HCT116 (cell line): ENCODE data around the gene SYTL5. TPM values are rescaled to one million over a fixed set of nuclear protein-coding genes. Genes with fewer than 3 reads are reported as not detected.

Source experiments
- ATAC-seq: fragments of 200-7000 bp; cut with Tn5 transposase; 2 replicates; pipeline ENCODE4 v1.9.1; 2020; ENCODE audit warnings: mild to moderate bottlenecking, moderate library complexity
- BruUV-seq: library from RNA; stranded (reverse); fragments of 400-500 nt; replicated peaks from 2 replicates; lab custom pipeline; 2021; lab: Mats Ljungman, UMichigan
- CTCF ChIA-PET: fragments of 300-600 bp; sonication (Branson Sonifier 250); formaldehyde crosslinking; loops from one replicate; lab custom pipeline; 2021; ENCODE audit warnings: antibody characterized with exemption; lab: Charles Lee
- POLR2A ChIA-PET: fragments of 300-600, 350-600 bp; sonication (Branson Sonifier 250); formaldehyde crosslinking; loops from one replicate; lab custom pipeline; 2021; ENCODE audit warnings: antibody characterized with exemption; lab: Charles Lee
- RAD21 ChIA-PET, 2 experiments: fragments of 300-600 bp; sonication (Branson Sonifier 250); formaldehyde crosslinking; loops; one replicate each; lab custom pipeline; 2023; ENCODE audit warnings: low total read pairs in 2 of 2; ENCODE audit not compliant: uncharacterized antibody in 2 of 2, unreplicated experiment in 2 of 2, low non-redundant PET in 1 of 2; lab: Charles Lee
- DNase-seq: peaks from one replicate; pipeline ENCODE4 v3.0.0-alpha.2; 2010; ENCODE audit warnings: low read depth, low spot score
- H2AFZ ChIP-seq: fragments of 200-600 bp; shearing (Covaris generic), sonication (generic); 2 replicates; pipeline ENCODE4 v1.6.1; 2017; ENCODE audit warnings: low read depth, mixed run types, mixed read lengths, antibody characterized with exemption, low read length; ENCODE audit not compliant: poor library complexity, severe bottlenecking
- H3K27ac ChIP-seq: 2 replicates; pipeline ENCODE4 v1.5.1; 2012; ENCODE audit warnings: low read depth, low read length
- H3K27me3 ChIP-seq: fragments of 200-600 bp; sonication (generic); 2 replicates; pipeline ENCODE4 v1.6.1; 2016; ENCODE audit warnings: mixed run types, low read length, mixed read lengths; ENCODE audit not compliant: insufficient read depth
- H3K36me3 ChIP-seq, 2 experiments: fragments of 200-500 bp in 1 of 2; fragments of 200-600 bp in 1 of 2; sonication (Bioruptor generic) in 1 of 2; sonication (generic) in 1 of 2; 2 replicates each; pipeline versions ENCODE4 v1.5.1 to v1.6.1; 2014 to 2016; ENCODE audit warnings: low read length in 2 of 2, inconsistent platforms in 1 of 2, mixed read lengths in 1 of 2, mixed run types in 1 of 2; ENCODE audit not compliant: insufficient read depth in 2 of 2, control insufficient read depth in 1 of 2
- H3K4me1 ChIP-seq, 2 experiments: fragments of 200-600 bp in 1 of 2; sonication (generic) in 1 of 2; 2 replicates each; pipeline versions ENCODE4 v1.5.1 to v1.6.1; 2012 to 2017; ENCODE audit warnings: low read length in 2 of 2, inconsistent platforms in 1 of 2, mild to moderate bottlenecking in 1 of 2, mixed read lengths in 1 of 2, mixed run types in 1 of 2, moderate library complexity in 1 of 2; ENCODE audit not compliant: insufficient read depth in 2 of 2, control insufficient read depth in 1 of 2
- H3K4me2 ChIP-seq: fragments of 200-600 bp; sonication (generic); 2 replicates; pipeline ENCODE4 v1.6.1; 2017; ENCODE audit warnings: mixed run types, low read length, mixed read lengths
- H3K4me3 ChIP-seq, 2 experiments: fragments of 200-600 bp in 1 of 2; sonication (generic) in 1 of 2; replicated peaks in 1 of 2; 2 replicates each; pipeline ENCODE4 v1.5.1; 2011 to 2016; ENCODE audit warnings: low read length in 2 of 2, control low read depth in 1 of 2, low read depth in 1 of 2, mild to moderate bottlenecking in 1 of 2, mixed read lengths in 1 of 2, mixed run types in 1 of 2
- H3K79me2 ChIP-seq: fragments of 200-600 bp; sonication (generic); 2 replicates; pipeline ENCODE4 v1.6.1; 2017; ENCODE audit warnings: mild to moderate bottlenecking, mixed run types, low read length, moderate library complexity, mixed read lengths; ENCODE audit not compliant: insufficient read depth
- H3K9ac ChIP-seq: fragments of 200-600 bp; sonication (generic); 2 replicates; pipeline ENCODE4 v1.6.1; 2016; ENCODE audit warnings: low read length, mixed read lengths
- H3K9me2 ChIP-seq: fragments of 200-600 bp; sonication (generic), shearing (Covaris generic); 2 replicates; pipeline ENCODE4 v1.6.1; 2017; ENCODE audit warnings: mixed run types, mild to moderate bottlenecking, moderate library complexity; ENCODE audit not compliant: insufficient read depth
- H3K9me3 ChIP-seq, 2 experiments: fragments of 200-500 bp in 1 of 2; fragments of 200-600 bp in 1 of 2; sonication (Bioruptor generic) in 1 of 2; sonication (generic) in 1 of 2; 2 replicates each; pipeline ENCODE4 v1.6.1; 2014 to 2017; ENCODE audit warnings: low read length in 2 of 2, mixed read lengths in 2 of 2, inconsistent platforms in 1 of 2, low read depth in 1 of 2, mild to moderate bottlenecking in 1 of 2, mixed run types in 1 of 2, moderate library complexity in 1 of 2; ENCODE audit not compliant: control insufficient read depth in 1 of 2, insufficient read depth in 1 of 2
- H4K20me1 ChIP-seq: fragments of 200-600 bp; sonication (generic), shearing (Covaris generic); 2 replicates; pipeline ENCODE4 v1.6.1; 2017; ENCODE audit warnings: mixed run types, mild to moderate bottlenecking, moderate library complexity; ENCODE audit not compliant: insufficient read depth
- CBX3 ChIP-seq: IDR thresholded peaks from 2 replicates; pipeline ENCODE4 v1.6.1; 2012; ENCODE audit warnings: low read depth
- CEBPB ChIP-seq: IDR thresholded peaks from 2 replicates; pipeline ENCODE4 v1.6.1; 2012; ENCODE audit warnings: low read depth
- EZH2 ChIP-seq: fragments of 200-600 bp; sonication (generic); IDR thresholded peaks from 2 replicates; pipeline ENCODE4 v1.6.1; 2017; ENCODE audit warnings: antibody characterized with exemption, mixed run types
- EZH2phosphoT487 ChIP-seq: fragments of 200-600 bp; IDR thresholded peaks from 2 replicates; pipeline ENCODE4 v1.6.1; 2018; ENCODE audit warnings: antibody characterized with exemption, borderline replicate concordance
- POLR2AphosphoS5 ChIP-seq: IDR thresholded peaks from 2 replicates; pipeline ENCODE4 v1.6.1; 2011; ENCODE audit warnings: mild to moderate bottlenecking, low read depth, low read length, moderate library complexity
- SIN3A ChIP-seq: IDR thresholded peaks from 2 replicates; pipeline ENCODE4 v1.6.1; 2012; ENCODE audit warnings: low read depth
- SP1 ChIP-seq: IDR thresholded peaks from 2 replicates; pipeline ENCODE4 v1.6.1; 2012; ENCODE audit warnings: low read depth
- TCF7L2 ChIP-seq: IDR thresholded peaks from 2 replicates; pipeline ENCODE4 v1.7.0; 2011; ENCODE audit warnings: borderline replicate concordance, inconsistent platforms; ENCODE audit not compliant: insufficient read depth, insufficient read length; ENCODE audit errors: extremely low read depth
- YY1 ChIP-seq: IDR thresholded peaks from 2 replicates; pipeline ENCODE4 v1.6.1; 2011; ENCODE audit warnings: low read length, low read depth, moderate library complexity, mild to moderate bottlenecking; ENCODE audit not compliant: insufficient replicate concordance; ENCODE audit errors: extremely low read depth
- ZFX ChIP-seq: fragments of 450-650 bp; IDR thresholded peaks from 2 replicates; pipeline ENCODE4 v1.6.1; 2017
- intact Hi-C: fragments of 100-400 bp; cut with micrococcal nuclease; formaldehyde crosslinking; loops from 2 replicates; pipeline ENCODE4 v1.10.0; 2022
- total RNA-seq: library from RNA; stranded (reverse); gene quantifications from one replicate; pipeline ENCODE4 v1.2.1, GENCODE V29; 2021; ENCODE audit not compliant: unreplicated experiment
- TF ChIP-seq, protein P1 (sequence below), 3 experiments: fragments of 200-600 bp in 1 of 3; sonication (generic) in 1 of 3; IDR thresholded peaks in 2 of 3; conservative IDR thresholded peaks in 1 of 3; 2 replicates each; pipeline ENCODE4 v1.5.1; 2012 to 2017; ENCODE audit warnings: low read depth in 2 of 3, low read length in 2 of 3, antibody characterized with exemption in 1 of 3, borderline replicate concordance in 1 of 3, control low read depth in 1 of 3, mild to moderate bottlenecking in 1 of 3, mixed read lengths in 1 of 3, mixed run types in 1 of 3, moderate library complexity in 1 of 3; ENCODE audit not compliant: insufficient read depth in 1 of 3
- TF ChIP-seq, protein P2 (sequence below): IDR thresholded peaks from 2 replicates; pipeline ENCODE4 v1.6.1; 2012; ENCODE audit warnings: low read depth
- TF ChIP-seq, protein P3 (sequence below): IDR thresholded peaks from 2 replicates; pipeline ENCODE4 v1.6.1; 2011; ENCODE audit warnings: mild to moderate bottlenecking, low read length, moderate library complexity; ENCODE audit not compliant: insufficient replicate concordance; ENCODE audit errors: extremely low read depth
- TF ChIP-seq, protein P4 (sequence below): IDR thresholded peaks from 2 replicates; pipeline ENCODE4 v1.6.1; 2012
- TF ChIP-seq, protein P5 (sequence below): IDR thresholded peaks from 2 replicates; pipeline ENCODE4 v1.6.1; 2012

The SYTL5 gene
- total RNA-seq, 1 experiment from 2014 or later = 0.20 TPM

DNA sequence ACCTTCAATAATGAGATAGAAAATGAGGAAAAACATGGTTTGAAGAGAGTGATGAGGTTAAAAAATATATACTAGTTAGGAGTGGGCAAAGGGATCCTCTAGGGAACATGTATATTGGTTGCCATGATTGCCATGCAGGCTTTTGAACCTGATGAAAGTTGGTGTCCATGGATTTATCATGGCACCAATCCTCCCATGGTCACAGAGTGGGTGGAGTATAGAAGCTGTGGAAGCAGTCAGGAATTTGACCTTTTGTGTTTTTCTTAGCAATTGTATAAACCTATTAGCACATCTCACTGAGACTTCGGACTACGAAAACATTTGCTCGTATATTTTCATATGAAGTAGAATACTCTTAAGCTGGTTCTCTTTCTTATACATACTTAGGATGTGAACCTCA, 30.9 kb upstream of the SYTL5 start:
- TF ChIP-seq CEBPB (no peak), CBX3 (no peak), SP1 (no peak), TCF7L2 (no peak), POLR2AphosphoS5 (no peak), EZH2phosphoT487 (no peak), ZFX (no peak), SIN3A (no peak), YY1 (no peak), EZH2 (no peak)
- TF ChIP-seq, protein P1, sequence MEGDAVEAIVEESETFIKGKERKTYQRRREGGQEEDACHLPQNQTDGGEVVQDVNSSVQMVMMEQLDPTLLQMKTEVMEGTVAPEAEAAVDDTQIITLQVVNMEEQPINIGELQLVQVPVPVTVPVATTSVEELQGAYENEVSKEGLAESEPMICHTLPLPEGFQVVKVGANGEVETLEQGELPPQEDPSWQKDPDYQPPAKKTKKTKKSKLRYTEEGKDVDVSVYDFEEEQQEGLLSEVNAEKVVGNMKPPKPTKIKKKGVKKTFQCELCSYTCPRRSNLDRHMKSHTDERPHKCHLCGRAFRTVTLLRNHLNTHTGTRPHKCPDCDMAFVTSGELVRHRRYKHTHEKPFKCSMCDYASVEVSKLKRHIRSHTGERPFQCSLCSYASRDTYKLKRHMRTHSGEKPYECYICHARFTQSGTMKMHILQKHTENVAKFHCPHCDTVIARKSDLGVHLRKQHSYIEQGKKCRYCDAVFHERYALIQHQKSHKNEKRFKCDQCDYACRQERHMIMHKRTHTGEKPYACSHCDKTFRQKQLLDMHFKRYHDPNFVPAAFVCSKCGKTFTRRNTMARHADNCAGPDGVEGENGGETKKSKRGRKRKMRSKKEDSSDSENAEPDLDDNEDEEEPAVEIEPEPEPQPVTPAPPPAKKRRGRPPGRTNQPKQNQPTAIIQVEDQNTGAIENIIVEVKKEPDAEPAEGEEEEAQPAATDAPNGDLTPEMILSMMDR (IDR thresholded peaks at IDR 0.05 in 2 of 3, conservative IDR thresholded peaks at IDR 0.05 in 1 of 3; ENCODE audit: borderline replicate concordance in 1 of 3, insufficient read depth in 1 of 3, low read depth in 2 of 3, low read length in 2 of 3) = no peak
- TF ChIP-seq, protein P2, sequence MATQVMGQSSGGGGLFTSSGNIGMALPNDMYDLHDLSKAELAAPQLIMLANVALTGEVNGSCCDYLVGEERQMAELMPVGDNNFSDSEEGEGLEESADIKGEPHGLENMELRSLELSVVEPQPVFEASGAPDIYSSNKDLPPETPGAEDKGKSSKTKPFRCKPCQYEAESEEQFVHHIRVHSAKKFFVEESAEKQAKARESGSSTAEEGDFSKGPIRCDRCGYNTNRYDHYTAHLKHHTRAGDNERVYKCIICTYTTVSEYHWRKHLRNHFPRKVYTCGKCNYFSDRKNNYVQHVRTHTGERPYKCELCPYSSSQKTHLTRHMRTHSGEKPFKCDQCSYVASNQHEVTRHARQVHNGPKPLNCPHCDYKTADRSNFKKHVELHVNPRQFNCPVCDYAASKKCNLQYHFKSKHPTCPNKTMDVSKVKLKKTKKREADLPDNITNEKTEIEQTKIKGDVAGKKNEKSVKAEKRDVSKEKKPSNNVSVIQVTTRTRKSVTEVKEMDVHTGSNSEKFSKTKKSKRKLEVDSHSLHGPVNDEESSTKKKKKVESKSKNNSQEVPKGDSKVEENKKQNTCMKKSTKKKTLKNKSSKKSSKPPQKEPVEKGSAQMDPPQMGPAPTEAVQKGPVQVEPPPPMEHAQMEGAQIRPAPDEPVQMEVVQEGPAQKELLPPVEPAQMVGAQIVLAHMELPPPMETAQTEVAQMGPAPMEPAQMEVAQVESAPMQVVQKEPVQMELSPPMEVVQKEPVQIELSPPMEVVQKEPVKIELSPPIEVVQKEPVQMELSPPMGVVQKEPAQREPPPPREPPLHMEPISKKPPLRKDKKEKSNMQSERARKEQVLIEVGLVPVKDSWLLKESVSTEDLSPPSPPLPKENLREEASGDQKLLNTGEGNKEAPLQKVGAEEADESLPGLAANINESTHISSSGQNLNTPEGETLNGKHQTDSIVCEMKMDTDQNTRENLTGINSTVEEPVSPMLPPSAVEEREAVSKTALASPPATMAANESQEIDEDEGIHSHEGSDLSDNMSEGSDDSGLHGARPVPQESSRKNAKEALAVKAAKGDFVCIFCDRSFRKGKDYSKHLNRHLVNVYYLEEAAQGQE = no peak
- TF ChIP-seq, protein P3, sequence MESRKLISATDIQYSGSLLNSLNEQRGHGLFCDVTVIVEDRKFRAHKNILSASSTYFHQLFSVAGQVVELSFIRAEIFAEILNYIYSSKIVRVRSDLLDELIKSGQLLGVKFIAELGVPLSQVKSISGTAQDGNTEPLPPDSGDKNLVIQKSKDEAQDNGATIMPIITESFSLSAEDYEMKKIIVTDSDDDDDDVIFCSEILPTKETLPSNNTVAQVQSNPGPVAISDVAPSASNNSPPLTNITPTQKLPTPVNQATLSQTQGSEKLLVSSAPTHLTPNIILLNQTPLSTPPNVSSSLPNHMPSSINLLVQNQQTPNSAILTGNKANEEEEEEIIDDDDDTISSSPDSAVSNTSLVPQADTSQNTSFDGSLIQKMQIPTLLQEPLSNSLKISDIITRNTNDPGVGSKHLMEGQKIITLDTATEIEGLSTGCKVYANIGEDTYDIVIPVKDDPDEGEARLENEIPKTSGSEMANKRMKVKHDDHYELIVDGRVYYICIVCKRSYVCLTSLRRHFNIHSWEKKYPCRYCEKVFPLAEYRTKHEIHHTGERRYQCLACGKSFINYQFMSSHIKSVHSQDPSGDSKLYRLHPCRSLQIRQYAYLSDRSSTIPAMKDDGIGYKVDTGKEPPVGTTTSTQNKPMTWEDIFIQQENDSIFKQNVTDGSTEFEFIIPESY = no peak
- TF ChIP-seq, protein P4, sequence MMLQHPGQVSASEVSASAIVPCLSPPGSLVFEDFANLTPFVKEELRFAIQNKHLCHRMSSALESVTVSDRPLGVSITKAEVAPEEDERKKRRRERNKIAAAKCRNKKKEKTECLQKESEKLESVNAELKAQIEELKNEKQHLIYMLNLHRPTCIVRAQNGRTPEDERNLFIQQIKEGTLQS = no peak
- TF ChIP-seq, protein P5, sequence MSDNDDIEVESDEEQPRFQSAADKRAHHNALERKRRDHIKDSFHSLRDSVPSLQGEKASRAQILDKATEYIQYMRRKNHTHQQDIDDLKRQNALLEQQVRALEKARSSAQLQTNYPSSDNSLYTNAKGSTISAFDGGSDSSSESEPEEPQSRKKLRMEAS = no peak
- DNase-seq = no peak
- ChIA-PET CTCF (no interaction called here), RAD21 (no interaction called here), POLR2A (no interaction called here)
- intact Hi-C loops = no loop called here
- Histone ChIP-seq H2AFZ (no peak overlapping the region), H3K27me3 (no peaks in the 10 kb centered on the region), H3K4me3 (no peak overlapping the region), H3K36me3 (no peaks in the 10 kb centered on the region), H3K9me2 (no peaks in the 10 kb centered on the region), H3K9me3 (no peaks in the 10 kb centered on the region), H3K27ac (no peak overlapping the region), H3K79me2 (no peaks in the 10 kb centered on the region), H3K4me2 (no peak overlapping the region), H4K20me1 (no peaks in the 10 kb centered on the region), H3K4me1 (peaks cover 0 to 12% of the 10 kb centered on the region in 2 experiments; a peak in 2 of 4 replicates), H3K9ac (no peak overlapping the region)
- no peak for ATAC-seq
- no TSS peak for BruUV-seq
